DMS114 treated with DMSO at 0.1 percent for 48 hours (cell line): ENCODE results near the gene PADI2.

Source experiments
- DNase-seq: peaks from one replicate; lab custom pipeline; 2025; ENCODE audit not compliant: unreplicated experiment; lab: John Stamatoyannopoulos, UW

Gene PADI2

DNA sequence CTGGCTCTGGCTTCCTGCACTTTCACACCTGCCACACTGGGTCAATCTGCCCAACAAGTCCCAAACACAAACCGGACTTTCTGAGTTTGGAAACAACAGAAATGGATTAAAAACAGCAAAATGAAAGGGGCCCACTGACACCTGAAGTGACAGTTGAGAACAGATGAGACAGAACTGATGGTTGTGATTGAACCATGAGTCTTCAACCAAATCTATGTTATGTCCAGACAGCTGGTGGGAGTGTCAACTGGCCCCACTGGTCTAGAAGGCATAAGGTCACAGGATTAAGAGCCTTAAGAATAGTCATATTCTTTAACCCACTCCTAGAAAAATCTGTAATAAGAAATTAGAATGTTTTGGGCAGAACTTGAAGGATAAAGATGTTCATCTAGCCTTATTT lies 94.5 kb downstream of the PADI2 start:
- no peak for DNase-seq

DNA sequence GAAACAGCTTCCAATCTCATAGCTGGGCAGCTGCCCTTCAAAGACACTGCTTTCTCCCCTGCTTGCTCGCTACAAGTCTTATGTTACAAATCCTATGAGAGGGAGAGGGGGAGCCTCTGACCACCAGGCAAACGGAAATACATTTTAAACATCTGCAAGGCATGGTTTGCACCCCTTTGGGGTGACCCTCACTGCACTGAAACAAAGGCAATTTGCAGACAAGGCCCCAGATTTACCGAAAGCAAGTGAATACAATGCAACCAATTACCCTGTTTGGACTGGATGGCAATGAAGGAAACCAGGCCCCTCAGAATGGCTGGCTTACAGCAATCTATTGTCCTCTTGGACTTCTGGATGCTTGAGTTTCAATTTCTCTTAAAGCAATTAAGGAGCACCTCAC lies 95.7 kb downstream of the PADI2 start:
- DNase-seq = no peak

DNA sequence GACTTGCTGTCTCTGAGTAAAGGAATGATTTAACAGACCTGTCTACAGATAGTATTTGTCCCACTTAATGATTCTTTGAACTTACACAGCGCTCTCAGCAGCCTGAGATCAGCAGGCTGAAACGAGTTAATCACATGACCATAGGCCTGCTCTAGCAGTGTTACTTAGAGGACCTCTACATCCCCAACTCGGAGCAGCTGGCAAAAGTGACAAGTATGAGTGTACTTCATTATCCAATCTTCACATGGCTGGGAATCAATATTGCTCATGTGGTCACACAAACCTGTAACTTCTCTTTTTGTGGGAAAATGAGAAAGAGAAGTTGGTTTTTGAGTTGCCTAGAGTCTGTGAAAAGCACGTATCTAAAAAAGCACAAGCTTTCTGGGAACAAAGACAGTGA lies 96.1 kb downstream of the PADI2 start:
- DNase-seq = no peak

DNA sequence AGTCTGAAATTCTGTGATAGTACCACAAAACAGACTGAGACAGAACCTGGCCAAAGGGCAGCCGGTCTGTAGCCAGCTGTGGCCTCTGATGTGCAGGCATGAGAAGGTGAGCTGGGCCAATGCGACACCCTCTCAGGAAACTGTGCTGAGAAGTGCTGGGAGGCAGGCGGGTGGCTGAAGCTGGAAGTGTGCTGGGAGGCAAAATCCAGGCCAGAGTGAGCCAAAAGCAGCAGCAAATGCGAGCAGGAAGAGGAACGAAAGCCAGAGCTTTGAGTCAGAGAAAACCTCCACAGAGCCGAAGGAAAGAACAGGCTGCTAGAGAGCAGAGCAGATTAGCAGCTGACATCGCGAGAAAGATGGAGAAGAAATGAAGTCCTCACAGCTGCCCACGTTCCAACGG lies 97.4 kb downstream of the PADI2 start:
- no peak for DNase-seq

DNA sequence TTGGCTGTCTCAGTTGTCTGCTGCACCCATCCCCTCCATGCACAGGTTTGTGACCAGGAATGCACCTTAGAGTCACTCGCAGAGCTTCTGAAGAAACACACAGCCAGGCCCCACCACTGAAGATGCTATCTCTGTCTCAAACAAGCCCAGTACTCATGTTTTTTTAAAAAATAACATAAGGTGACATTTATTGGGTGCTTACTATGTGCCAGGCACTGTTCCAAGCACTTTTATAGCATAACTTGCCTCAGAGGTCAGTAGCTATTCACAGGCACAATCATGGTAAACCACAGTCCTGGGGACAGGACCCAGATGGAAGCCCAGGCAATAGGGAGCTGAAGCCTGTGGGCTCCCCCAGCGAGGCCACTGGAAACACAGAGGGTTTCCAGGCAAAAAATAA lies 98.7 kb downstream of the PADI2 start:
- DNase-seq = no peak

DNA sequence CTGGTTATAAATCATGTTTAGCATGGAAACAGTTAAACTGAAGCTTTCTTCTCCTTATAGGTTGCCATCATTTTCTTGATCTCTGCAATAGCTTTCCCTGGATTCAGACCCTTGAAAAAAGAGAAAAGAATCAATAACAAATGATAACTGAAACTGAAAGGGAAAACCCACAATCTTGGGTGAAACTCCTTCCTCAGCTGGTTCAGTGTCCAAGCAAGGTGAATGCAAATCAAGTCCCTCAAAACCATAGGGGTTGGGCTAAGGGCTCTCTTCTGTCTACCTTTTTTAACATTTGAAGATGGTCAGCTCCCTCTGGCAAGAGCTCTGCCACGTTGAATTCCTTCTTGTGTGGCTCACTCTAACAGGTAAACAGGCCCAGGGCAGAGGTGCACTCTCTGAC lies 100.4 kb downstream of the PADI2 start:
- no peak for DNase-seq

DNA sequence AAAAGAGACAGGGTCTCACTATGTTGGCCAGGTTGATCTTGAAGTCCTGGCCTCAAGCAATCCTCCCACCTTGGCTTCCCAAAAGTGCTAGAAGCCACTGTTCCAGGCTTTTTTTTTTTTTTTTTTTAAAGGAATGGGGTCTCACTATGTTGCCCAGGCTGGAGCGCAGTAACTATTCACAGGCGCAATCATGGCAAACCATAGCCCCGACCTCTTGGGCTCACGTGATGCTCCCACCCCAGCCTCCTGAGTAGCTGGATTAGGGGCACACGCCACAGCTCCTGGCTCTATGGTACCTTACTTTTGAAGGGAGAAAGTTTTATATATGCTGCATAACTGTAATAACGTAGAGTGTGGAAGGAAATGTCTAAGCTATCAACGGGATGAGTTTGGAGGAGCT lies 101.8 kb downstream of the PADI2 start:
- no peak for DNase-seq
